Renal cortex interstitium (tissue), 11 donors: Measurements from ENCODE around the gene MRC2. TPM values are rescaled to one million over a fixed set of nuclear protein-coding genes. Genes with fewer than 3 reads are reported as not detected.

Experiments used
- DNase-seq, 11 donors: peaks; one replicate each; pipeline ENCODE4 v3.0.0-alpha.2; 2013; ENCODE audit warnings: low read depth in 9 of 11, low spot score in 4 of 11; ENCODE audit errors: extremely low read depth in 1 of 11
- polyA plus RNA-seq, 3 donors: library from polyadenylated mRNA; unstranded; fragments of 120-200 nt; gene quantifications; one replicate each; pipeline ENCODE4 v1.2.1, GENCODE V29; 2013; ENCODE audit not compliant: insufficient read length in 3 of 3

MRC2 gene
- polyA plus RNA-seq, 3 donors = 52.6 to 80.0 (median 72.5) TPM

DNA sequence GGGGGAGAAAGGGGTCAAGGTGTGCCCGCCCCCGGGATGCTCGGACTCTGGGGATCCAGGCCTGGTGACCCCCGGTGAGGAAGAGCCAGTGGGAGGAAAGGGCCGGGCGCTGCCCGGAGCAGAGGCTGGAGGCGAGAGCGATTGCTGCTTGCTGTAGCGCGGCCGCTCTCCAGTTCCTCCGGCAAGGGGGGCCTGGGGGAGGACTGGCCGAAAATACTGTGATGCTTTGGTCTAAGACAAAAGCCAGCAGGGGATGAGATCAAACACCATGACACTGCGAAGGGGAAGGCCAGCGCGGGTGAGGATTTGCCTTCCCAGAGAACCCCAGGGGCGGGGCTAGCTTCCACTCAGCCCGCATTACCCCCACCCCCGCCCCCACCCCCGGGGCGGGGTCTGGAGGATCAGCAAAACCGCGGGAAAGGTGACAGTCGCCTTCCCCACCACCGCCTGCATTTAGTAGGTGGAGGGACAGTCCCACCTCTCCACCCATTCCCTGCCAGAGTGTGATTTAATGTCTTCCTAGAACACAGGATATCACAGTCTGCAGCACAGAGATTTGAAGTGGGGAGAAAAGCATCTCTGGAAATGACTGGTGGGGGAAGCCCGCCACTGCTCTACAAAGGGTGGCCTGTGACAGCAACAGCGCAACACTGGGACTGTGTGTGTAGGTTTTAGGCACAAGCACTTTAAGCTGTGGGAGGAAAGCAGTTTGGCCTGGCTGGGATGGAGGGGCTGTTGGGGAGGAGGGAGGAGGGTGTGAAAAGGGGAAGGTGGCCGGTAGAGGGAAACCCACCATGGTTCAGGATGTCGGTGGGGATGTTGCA lies 25.7 kb downstream of the MRC2 start:
- peak in 7 of 11 donors; percentile 47 to 76 (median 62) for DNase-seq

- peak in 3 of 11 donors; percentile 40 to 42 (median 42) for DNase-seq
Measured at GRCh38 chr17:62653826-62654761, 26.6 kb downstream of the MRC2 start.

- DNase-seq = no peak
Measured at GRCh38 chr17:62655656-62656055, 28.2 kb downstream of the MRC2 start.

DNA sequence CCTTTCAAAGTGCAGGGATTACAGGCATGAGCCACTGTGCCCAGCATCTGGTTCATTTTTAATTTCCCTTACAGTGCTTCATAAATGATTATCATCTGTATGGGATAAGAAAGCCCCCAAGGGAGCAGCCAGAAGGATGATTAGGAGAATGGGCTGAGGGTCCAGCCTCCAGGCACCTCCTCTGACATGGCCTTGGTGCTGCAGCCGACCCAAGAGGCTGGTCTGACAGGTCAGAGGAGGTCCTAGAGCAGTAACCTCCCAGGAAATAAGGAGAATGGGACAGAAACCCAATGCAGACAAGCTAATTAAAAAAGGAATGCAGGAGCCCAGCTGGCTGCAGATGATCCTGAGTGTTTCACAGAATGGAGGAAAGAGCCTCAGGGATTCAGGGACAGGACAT lies 29.0 kb downstream of the MRC2 start:
- DNase-seq = no peak

DNA sequence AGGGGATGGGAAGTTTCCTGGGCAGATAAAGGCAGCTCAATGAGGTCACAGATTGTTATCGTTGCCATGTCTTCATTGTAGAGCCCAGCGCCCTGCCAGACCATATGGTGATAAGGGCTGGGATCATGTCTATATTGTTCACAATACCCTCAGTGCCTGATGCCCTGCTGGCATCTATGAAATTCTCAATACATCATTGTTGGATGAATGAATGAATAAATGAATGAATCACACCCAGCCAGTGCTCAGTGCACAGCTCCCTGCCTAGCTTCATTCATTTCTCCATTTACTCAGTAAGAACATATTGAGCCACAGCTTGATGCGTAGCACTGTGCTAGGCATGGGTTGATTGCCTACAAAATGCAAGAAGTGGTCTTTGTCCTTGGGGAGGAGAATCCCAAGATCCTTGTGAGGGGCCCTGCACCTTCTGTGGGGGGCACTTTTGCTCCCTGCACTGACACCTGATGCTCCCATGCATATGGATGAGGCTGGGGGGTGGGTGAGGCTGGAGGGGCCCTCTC lies 29.7 kb downstream of the MRC2 start:
- no peak for DNase-seq

DNA sequence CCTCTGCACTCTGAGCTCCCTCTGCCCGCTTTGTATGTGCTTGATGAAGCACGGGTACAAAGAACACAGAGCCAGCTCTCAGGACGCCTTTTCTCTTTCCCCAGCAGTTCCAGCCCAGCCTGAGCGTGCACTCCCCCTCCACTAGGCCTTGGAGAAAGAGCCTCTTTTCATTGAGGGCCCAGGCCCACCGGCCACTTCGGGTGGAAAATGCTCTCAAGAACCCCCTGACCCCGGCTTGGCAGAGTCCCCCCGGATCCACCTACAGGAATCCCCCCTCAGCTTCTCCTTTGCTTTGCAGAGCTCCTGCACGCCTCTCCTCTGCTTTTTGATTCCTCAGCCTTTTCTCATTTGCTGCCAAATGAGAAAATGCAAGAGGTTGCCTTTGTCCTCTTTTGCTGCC lies 30.2 kb downstream of the MRC2 start:
- DNase-seq = no peak

GRCh38 chr17:62658136-62658920 lies 30.9 kb downstream of the MRC2 start:
- DNase-seq = no peak

DNA sequence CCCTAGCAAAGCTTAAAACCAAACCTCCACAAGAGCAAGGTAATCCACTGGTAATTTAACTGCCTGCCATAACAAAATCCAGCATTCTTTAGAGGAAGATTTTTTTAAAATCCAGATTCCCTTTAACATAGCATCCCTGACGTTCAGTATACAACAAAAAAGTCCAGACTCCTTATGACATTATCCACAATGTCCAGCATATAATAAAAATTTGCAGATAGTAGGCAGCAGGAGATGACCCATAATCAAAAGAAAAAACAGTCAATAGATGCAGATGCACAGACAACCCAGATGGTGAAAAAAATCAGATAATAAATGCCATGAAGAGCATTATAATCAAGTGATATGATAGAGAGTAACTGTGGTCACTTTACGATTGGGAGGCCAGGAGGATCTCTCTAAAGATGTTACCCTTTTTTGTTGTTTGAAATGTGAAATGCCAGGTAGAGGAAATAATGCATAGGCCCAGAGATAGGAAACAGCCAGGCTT lies 33.2 kb downstream of the MRC2 start:
- DNase-seq = no peak

GRCh38 chr17:62661337-62661736 lies 33.9 kb downstream of the MRC2 start:
- no peak for DNase-seq

GRCh38 chr17:62662855-62663254 lies 35.4 kb downstream of the MRC2 start:
- DNase-seq = no peak

DNA sequence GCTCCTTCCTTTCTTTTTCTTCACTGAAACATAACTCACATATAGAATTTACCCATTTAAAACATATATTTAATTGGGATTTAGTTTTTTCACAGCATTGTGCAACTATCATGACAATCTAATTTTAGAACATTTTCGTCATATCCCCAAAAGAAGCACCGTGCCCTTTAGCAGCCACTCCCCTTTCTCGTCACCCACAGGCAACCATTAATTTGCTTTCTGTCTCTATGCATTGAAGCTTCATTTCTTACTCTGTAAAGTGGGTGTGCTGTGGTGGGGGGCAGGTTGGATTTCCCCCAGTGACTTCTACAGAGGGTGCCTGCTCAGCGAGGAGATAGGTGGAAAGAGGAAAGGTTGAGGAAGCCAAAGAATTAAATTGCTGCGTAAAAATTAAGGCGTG lies 35.8 kb downstream of the MRC2 start:
- no peak for DNase-seq

DNA sequence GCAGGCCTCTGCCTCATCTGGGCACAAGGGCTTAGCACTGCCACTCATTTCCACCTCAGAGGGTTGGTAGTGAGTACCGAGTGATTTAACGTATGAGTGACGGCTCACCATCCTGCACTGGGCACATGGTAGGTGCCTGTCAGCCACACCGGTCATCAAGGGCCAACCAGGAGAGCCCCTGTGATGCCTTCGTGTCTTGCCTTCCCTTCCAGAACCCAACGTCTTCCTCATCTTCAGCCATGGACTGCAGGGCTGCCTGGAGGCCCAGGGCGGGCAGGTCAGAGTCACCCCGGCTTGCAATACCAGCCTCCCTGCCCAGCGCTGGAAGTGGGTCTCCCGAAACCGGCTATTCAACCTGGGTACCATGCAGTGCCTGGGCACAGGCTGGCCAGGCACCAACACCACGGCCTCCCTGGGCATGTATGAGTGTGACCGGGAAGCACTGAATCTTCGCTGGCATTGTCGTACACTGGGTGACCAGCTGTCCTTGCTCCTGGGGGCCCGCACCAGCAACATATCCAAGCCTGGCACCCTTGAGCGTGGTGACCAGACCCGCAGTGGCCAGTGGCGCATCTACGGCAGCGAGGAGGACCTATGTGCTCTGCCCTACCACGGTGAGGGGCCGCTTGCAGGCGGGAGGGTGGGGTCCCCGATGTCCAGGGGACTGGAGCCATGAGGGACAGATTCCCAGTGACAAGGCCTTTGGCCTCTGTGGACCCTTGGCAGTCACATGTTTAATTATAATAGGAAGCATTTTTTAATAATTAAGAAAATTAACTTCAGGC lies 37.1 kb downstream of the MRC2 start:
- DNase-seq = no peak

DNA sequence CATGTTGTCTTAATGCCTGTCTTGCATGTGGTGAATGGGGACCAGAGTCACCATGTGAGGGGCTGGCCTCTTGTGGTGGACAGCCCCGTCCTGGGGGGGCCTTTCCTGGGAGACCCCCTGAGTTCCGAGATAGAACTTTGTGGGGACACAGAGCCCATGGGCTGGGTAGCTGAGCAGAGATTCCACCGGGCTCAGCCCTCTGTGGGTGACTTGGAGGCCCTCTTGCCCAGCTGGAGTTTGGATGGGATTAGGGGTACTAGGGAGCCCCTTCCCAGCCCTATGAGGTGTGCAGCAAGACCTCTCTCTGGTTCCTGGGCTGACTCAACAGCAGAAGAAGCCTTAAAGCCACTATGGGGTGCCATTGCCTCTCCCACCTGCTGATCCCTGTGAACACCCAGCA lies 38.1 kb downstream of the MRC2 start:
- no peak for DNase-seq

GRCh38 chr17:62666061-62666800 lies 38.8 kb downstream of the MRC2 start:
- no peak for DNase-seq

- no peak for DNase-seq
Measured at GRCh38 chr17:62666801-62667591, 39.5 kb downstream of the MRC2 start.

DNA sequence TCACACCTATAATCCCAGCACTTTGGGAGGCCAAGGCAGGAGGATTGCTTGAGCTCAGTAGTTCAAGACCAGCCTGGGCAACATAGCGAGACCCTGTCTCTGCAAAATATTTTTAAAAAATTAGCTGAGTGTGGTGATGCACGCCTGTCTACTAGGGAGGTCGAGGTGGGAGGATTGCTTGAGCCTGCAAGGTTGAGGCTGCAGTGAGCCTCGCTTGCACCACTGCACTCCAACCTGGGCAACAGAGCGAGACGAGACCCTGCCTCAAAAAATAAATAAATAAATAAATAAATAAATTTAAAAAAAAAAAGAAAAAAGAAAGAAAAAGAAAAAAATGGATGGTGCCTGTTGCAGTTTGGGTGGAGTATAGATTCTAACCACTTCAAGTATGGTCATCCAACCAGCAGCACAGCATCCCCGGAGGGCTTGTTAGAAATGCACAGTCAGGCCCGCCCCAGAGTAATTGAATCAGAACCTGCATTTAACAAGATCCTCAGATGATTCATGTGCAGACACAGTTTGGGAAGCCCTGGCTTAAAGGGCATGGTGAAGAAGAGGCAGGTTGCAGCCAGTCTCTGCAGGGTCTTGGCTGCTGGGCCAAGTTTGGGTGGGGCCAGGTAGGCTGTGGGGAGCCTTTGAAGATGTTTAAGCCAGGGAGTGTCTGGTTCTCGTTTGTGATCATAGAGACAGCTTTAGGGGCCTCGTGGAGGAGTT lies 40.8 kb downstream of the MRC2 start:
- DNase-seq = no peak
